Activated CD8-positive, alpha-beta memory T cell treated with anti-CD3 and anti-CD28 coated beads, Interleukin-2, amount 50 U/mL, for 4 hours (primary cell): ENCODE measurements around the gene ENPEP.
"Not testable (repeated sequence)": the region's sequence is repeated elsewhere in the genome, so short reads cannot be mapped to it uniquely, and the experiment has no call there.

ENCODE experiments used
- DNase-seq: peaks from one replicate; pipeline ENCODE4 v3.0.0-alpha.2; 2020

ENPEP gene

GRCh38 chr4:110484767-110485166 lies 8.8 kb downstream of the ENPEP start:
- no peak for DNase-seq

GRCh38 chr4:110485452-110485851 lies 9.5 kb downstream of the ENPEP start:
- no peak for DNase-seq

GRCh38 chr4:110486256-110486655 lies 10.3 kb downstream of the ENPEP start:
- DNase-seq = no peak

- DNase-seq = not testable (repeated sequence)
Observed at GRCh38 chr4:110486850-110487249, 10.9 kb downstream of the ENPEP start.

GRCh38 chr4:110487873-110488272 lies 11.9 kb downstream of the ENPEP start:
- no peak for DNase-seq

GRCh38 chr4:110489901-110490508 lies 14.1 kb downstream of the ENPEP start:
- no peak for DNase-seq

- DNase-seq = no peak
Observed at GRCh38 chr4:110492522-110492921, 16.6 kb downstream of the ENPEP start.

GRCh38 chr4:110493520-110493919 lies 17.6 kb downstream of the ENPEP start:
- no peak for DNase-seq

- no peak for DNase-seq
Observed at GRCh38 chr4:110498420-110498819, 22.5 kb downstream of the ENPEP start.

- DNase-seq = no peak
Observed at GRCh38 chr4:110499126-110499525, 23.2 kb downstream of the ENPEP start.

- no peak for DNase-seq
Observed at GRCh38 chr4:110501826-110502225, 25.9 kb downstream of the ENPEP start.

- no peak for DNase-seq
Observed at GRCh38 chr4:110503270-110504083, 27.5 kb downstream of the ENPEP start.

GRCh38 chr4:110504084-110504435 lies 28.1 kb downstream of the ENPEP start:
- no peak for DNase-seq

GRCh38 chr4:110505440-110505839 lies 29.5 kb downstream of the ENPEP start:
- no peak for DNase-seq

- no peak for DNase-seq
Observed at GRCh38 chr4:110508827-110509710, 33.1 kb downstream of the ENPEP start.

GRCh38 chr4:110510277-110510676 lies 34.3 kb downstream of the ENPEP start:
- no peak for DNase-seq

- no peak for DNase-seq
Observed at GRCh38 chr4:110510955-110511544, 35.1 kb downstream of the ENPEP start.

- no peak for DNase-seq
Observed at GRCh38 chr4:110512901-110513300, 36.9 kb downstream of the ENPEP start.

GRCh38 chr4:110514889-110515479 lies 39.0 kb downstream of the ENPEP start:
- DNase-seq = no peak

GRCh38 chr4:110515676-110516075 lies 39.7 kb downstream of the ENPEP start:
- DNase-seq = no peak

- DNase-seq = peak; percentile 77
Observed at GRCh38 chr4:110516106-110516922, 40.4 kb downstream of the ENPEP start.
